ENCODE measurements around the gene S1PR1. TPM values are rescaled to one million over a fixed set of nuclear protein-coding genes. Genes with fewer than 3 reads are reported as not detected.

Gene S1PR1
- polyA plus RNA-seq, 3 donors: 0.36 to 0.64 (median 0.43) TPM

GRCh38 chr1:101250222-101250621 is 13.4 kb downstream of the S1PR1 start:
- H3K4me3 Mint-ChIP-seq: no peak overlapping the region
- H3K4me1 Mint-ChIP-seq: no peaks in the 10 kb centered on the region
- H3K4me1 ChIP-seq (ENCODE audit: control insufficient read depth in 1 of 2, insufficient read depth in 2 of 2, low read length in 2 of 2): no peaks in the 10 kb centered on the region
- H3K27me3 Mint-ChIP-seq (ENCODE audit: low read depth in 3 of 3): peaks cover 1 to 3% (median 3%) of the 10 kb centered on the region in 3 donors
- no peak overlapping the region for H2AFZ ChIP-seq (ENCODE audit: insufficient read depth, low read depth, low read length, poor library complexity, severe bottlenecking)
- H3K79me2 ChIP-seq (ENCODE audit: insufficient read depth, low read length): no peaks in the 10 kb centered on the region
- no peak overlapping the region for H3K9ac ChIP-seq (ENCODE audit: insufficient read depth, low read length, poor library complexity, severe bottlenecking)
- H3K27ac ChIP-seq (ENCODE audit: low read depth in 1 of 2, low read length in 2 of 2): no peak overlapping the region
- no peak for DNase-seq
- H3K27ac Mint-ChIP-seq: no peak overlapping the region
- no peaks in the 10 kb centered on the region for H3K36me3 ChIP-seq (replicated peaks in 1 of 2; ENCODE audit: control insufficient read depth in 1 of 2, insufficient read depth in 2 of 2, low read length in 2 of 2)
- no peaks in the 10 kb centered on the region for H3K9me3 ChIP-seq (replicated peaks in 1 of 2; ENCODE audit: control insufficient read depth in 1 of 2, insufficient read depth in 1 of 2, low read length in 2 of 2)
- no peaks in the 10 kb centered on the region for H4K20me1 ChIP-seq (ENCODE audit: insufficient read depth, low read length)
- intact Hi-C loops (cut with micrococcal nuclease): no loop called here
- no CpG with 5 or more reads among the region's 3 CpGs for WGBS (ENCODE audit: insufficient coverage)
- no peak for TF ChIP-seq CTCF (IDR thresholded peaks at IDR 0.05)
- no peak overlapping the region for H3K4me3 ChIP-seq (replicated peaks in 1 of 3; ENCODE audit: low read depth in 2 of 3, low read length in 3 of 3)
- no peaks in the 10 kb centered on the region for H3K36me3 Mint-ChIP-seq
- H3K4me2 ChIP-seq (replicated peaks; ENCODE audit: extremely low read depth, low read length, poor library complexity, severe bottlenecking): no peak overlapping the region
- no peaks in the 10 kb centered on the region for H3K9me3 Mint-ChIP-seq
- no peaks in the 10 kb centered on the region for H3K27me3 ChIP-seq (ENCODE audit: control insufficient read depth in 2 of 2, insufficient read depth in 2 of 2, low read length in 2 of 2)

- peaks cover 1 to 3% (median 3%) of the 10 kb centered on the region in 3 donors for H3K27me3 Mint-ChIP-seq (ENCODE audit: low read depth in 3 of 3)
- Histone ChIP-seq H4K20me1 (ENCODE audit: insufficient read depth, low read length) (no peaks in the 10 kb centered on the region), H3K9me3 (replicated peaks in 1 of 2; ENCODE audit: control insufficient read depth in 1 of 2, insufficient read depth in 1 of 2, low read length in 2 of 2) (no peaks in the 10 kb centered on the region), H3K4me1 (ENCODE audit: control insufficient read depth in 1 of 2, insufficient read depth in 2 of 2, low read length in 2 of 2) (no peaks in the 10 kb centered on the region), H3K4me2 (replicated peaks; ENCODE audit: extremely low read depth, low read length, poor library complexity, severe bottlenecking) (no peak overlapping the region), H3K79me2 (ENCODE audit: insufficient read depth, low read length) (no peaks in the 10 kb centered on the region), H3K36me3 (replicated peaks in 1 of 2; ENCODE audit: control insufficient read depth in 1 of 2, insufficient read depth in 2 of 2, low read length in 2 of 2) (no peaks in the 10 kb centered on the region), H3K4me3 (replicated peaks in 1 of 3; ENCODE audit: low read depth in 2 of 3, low read length in 3 of 3) (no peak overlapping the region), H2AFZ (ENCODE audit: insufficient read depth, low read depth, low read length, poor library complexity, severe bottlenecking) (no peak overlapping the region), H3K27me3 (ENCODE audit: control insufficient read depth in 2 of 2, insufficient read depth in 2 of 2, low read length in 2 of 2) (no peaks in the 10 kb centered on the region), H3K27ac (ENCODE audit: low read depth in 1 of 2, low read length in 2 of 2) (no peak overlapping the region), H3K9ac (ENCODE audit: insufficient read depth, low read length, poor library complexity, severe bottlenecking) (no peak overlapping the region)
- H3K4me1 Mint-ChIP-seq: no peaks in the 10 kb centered on the region
- no CpG with 5 or more reads among the region's 5 CpGs for WGBS (ENCODE audit: insufficient coverage)
- H3K9me3 Mint-ChIP-seq: no peaks in the 10 kb centered on the region
- intact Hi-C loops (cut with micrococcal nuclease): no loop called here
- H3K27ac Mint-ChIP-seq: no peak overlapping the region
- no peak for DNase-seq
- TF ChIP-seq CTCF (IDR thresholded peaks at IDR 0.05): no peak
- H3K4me3 Mint-ChIP-seq: no peak overlapping the region
- H3K36me3 Mint-ChIP-seq: no peaks in the 10 kb centered on the region
These were observed 13.9 kb downstream of the S1PR1 start for GRCh38 chr1:101250656-101251272.
